Naive B cell (primary cell): ENCODE data around the gene MAPRE2. TPM values are rescaled to one million over a fixed set of nuclear protein-coding genes. Genes with fewer than 3 reads are reported as not detected.
A peak's percentile ranks its signal among the peaks of the same experiment; 100 is the strongest.

ENCODE experiments used
- ATAC-seq, 2 donors: fragments of 150-1000 bp; cut with Tn5 transposase; 2 replicates each; pipeline ENCODE4 v1.10.0; 2021; ENCODE audit warnings: low read depth in 2 of 2, mild to moderate bottlenecking in 2 of 2, moderate library complexity in 2 of 2
- DNase-seq: peaks from one replicate; pipeline ENCODE4 v3.0.0; 2022
- H3K27ac Mint-ChIP-seq, 6 donors: one replicate each; pipeline ENCODE4 v1.8.0; 2020 to 2022; ENCODE audit warnings: mild to moderate bottlenecking in 6 of 6, mixed read lengths in 6 of 6, moderate library complexity in 5 of 6, inconsistent platforms in 2 of 6
- H3K27me3 Mint-ChIP-seq, 3 donors: one replicate each; pipeline ENCODE4 v1.8.0; 2021 to 2022; ENCODE audit warnings: mixed read lengths in 3 of 3, mild to moderate bottlenecking in 1 of 3
- H3K36me3 Mint-ChIP-seq, 2 donors: one replicate each; pipeline ENCODE4 v1.8.0; 2020 to 2022; ENCODE audit warnings: mixed read lengths in 2 of 2, inconsistent platforms in 1 of 2, mild to moderate bottlenecking in 1 of 2
- H3K4me1 Mint-ChIP-seq, 3 donors: one replicate each; pipeline ENCODE4 v1.8.0; 2020 to 2022; ENCODE audit warnings: mixed read lengths in 3 of 3, inconsistent platforms in 1 of 3, mild to moderate bottlenecking in 1 of 3, moderate library complexity in 1 of 3
- H3K4me3 Mint-ChIP-seq, 8 donors: one replicate each; pipeline ENCODE4 v1.8.0; 2020 to 2022; ENCODE audit warnings: mild to moderate bottlenecking in 8 of 8, mixed read lengths in 8 of 8, moderate library complexity in 8 of 8, inconsistent platforms in 2 of 8
- H3K9me3 Mint-ChIP-seq, 7 donors: one replicate each; pipeline ENCODE4 v1.8.0; 2020 to 2022; ENCODE audit warnings: mixed read lengths in 7 of 7, mild to moderate bottlenecking in 5 of 7, inconsistent platforms in 2 of 7, moderate library complexity in 1 of 7
- polyA plus RNA-seq, 6 donors: library from polyadenylated mRNA; unstranded; fragments of 300-500 nt; fragmentation: Illumina TruSeq; gene quantifications; one replicate each; pipeline ENCODE4 v1.2.3, GENCODE V29; 2021; ENCODE audit warnings: low read depth in 6 of 6

MAPRE2 gene
- polyA plus RNA-seq, 6 donors from 2014 or later = 99.3 to 132 (median 105) TPM

- H3K27me3 Mint-ChIP-seq = no peaks in the 10 kb centered on the region
- H3K4me3 Mint-ChIP-seq = no peak overlapping the region
- H3K4me1 Mint-ChIP-seq = peaks cover 39 to 73% (median 39%) of the 10 kb centered on the region in 3 donors
- no peak for ATAC-seq
- no peak for DNase-seq
- H3K36me3 Mint-ChIP-seq = peaks cover 9 to 10% of the 10 kb centered on the region in 2 donors
- peak overlapping the region in 5 of 6 donors; percentile 10 to 79 (median 50) for H3K27ac Mint-ChIP-seq
- H3K9me3 Mint-ChIP-seq = no peaks in the 10 kb centered on the region
Measured at GRCh38 chr18:35076135-35076924, 35.1 kb downstream of the MAPRE2 start.

GRCh38 chr18:35077937-35078336 lies 36.7 kb downstream of the MAPRE2 start:
- H3K27me3 Mint-ChIP-seq = no peaks in the 10 kb centered on the region
- no peak for ATAC-seq
- H3K27ac Mint-ChIP-seq = peak overlapping the region in 1 of 6 donors; percentile 36
- no peak overlapping the region for H3K4me3 Mint-ChIP-seq
- H3K4me1 Mint-ChIP-seq = peaks cover 27 to 66% (median 37%) of the 10 kb centered on the region in 3 donors
- peaks cover 1 to 10% of the 10 kb centered on the region in 2 donors for H3K36me3 Mint-ChIP-seq
- no peak for DNase-seq
- no peaks in the 10 kb centered on the region for H3K9me3 Mint-ChIP-seq

DNA sequence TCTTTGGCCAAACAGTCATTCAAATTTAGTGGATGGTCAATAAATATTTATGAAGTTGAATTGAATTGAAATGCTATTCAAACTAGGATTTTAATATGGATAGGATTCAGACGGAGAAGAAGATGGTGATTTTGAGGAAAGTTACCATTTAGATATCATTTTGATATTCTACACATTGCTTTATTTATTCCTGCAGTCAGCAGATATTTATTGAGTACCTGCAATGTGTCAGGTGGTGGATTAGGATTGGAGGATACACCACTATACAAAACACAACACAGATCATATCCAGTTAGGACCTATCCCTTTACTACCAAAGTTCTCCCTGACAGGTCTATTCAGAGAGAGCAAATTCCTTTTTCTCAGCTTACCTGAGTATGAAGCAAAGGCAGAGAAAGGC lies 38.8 kb downstream of the MAPRE2 start:
- H3K27me3 Mint-ChIP-seq = no peaks in the 10 kb centered on the region
- DNase-seq = no peak
- no peak overlapping the region for H3K4me3 Mint-ChIP-seq
- peaks cover 28 to 61% (median 42%) of the 10 kb centered on the region in 3 donors for H3K4me1 Mint-ChIP-seq
- H3K36me3 Mint-ChIP-seq = peaks cover 0 to 10% of the 10 kb centered on the region in 2 donors
- ATAC-seq = no peak
- H3K9me3 Mint-ChIP-seq = no peaks in the 10 kb centered on the region
- peak overlapping the region in 3 of 6 donors; percentile 14 to 39 (median 29) for H3K27ac Mint-ChIP-seq

- peak overlapping the region in 1 of 8 donors; percentile 33 for H3K4me3 Mint-ChIP-seq
- DNase-seq = no peak
- H3K36me3 Mint-ChIP-seq = peaks cover 0 to 10% of the 10 kb centered on the region in 2 donors
- H3K27ac Mint-ChIP-seq = peak overlapping the region in 3 of 6 donors; percentile 42 to 76 (median 69)
- H3K9me3 Mint-ChIP-seq = no peaks in the 10 kb centered on the region
- H3K27me3 Mint-ChIP-seq = no peaks in the 10 kb centered on the region
- ATAC-seq = no peak
- peaks cover 28 to 62% (median 42%) of the 10 kb centered on the region in 3 donors for H3K4me1 Mint-ChIP-seq
Measured at GRCh38 chr18:35083174-35083712, 42.0 kb downstream of the MAPRE2 start.

DNA sequence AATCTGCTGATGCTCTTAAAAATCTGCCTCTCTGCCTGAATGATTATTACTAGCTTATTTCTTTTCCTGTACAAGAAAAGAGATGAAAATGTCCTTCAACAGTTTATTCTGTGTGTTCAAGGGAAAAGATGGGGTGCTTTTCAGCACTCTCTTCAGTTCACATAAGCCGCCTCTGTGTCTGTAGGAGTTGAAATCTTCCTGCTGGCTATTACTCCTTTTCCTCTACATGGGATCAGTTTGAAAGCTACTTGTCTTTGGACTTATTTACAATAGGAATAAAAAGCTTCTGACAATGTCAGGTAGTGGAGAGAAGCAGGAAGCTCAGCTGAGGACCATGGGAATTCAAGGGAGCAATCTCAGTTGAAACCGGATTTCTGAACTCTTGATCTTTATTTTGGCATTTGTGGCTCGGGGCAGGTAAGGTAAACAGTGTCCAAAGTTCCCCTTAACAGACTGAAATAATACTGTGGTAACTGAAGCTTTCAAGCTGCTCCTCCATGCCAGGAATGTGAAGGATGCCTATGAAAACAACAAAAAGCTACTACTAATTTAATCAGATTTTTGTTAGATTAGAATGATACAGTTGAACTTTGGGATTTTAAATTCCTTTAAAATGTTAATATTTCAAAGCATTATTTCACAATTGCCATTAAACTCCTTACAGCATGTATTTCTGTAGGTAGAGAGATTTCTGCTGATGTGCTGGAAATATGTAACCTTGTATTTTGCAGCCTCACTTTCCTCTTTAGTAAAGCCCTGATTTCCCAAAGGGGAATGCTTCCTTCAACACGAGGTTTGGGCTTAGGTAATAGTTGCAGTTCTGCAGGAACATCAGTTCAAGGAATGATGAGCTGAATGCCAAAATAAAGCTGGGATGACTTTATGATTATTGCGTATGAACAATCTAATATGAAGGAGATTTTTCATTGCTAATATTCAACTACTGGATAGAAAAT lies 43.6 kb downstream of the MAPRE2 start:
- H3K9me3 Mint-ChIP-seq = no peaks in the 10 kb centered on the region
- no peak for DNase-seq
- no peaks in the 10 kb centered on the region for H3K27me3 Mint-ChIP-seq
- H3K36me3 Mint-ChIP-seq = peaks cover 9 to 10% of the 10 kb centered on the region in 2 donors
- H3K4me3 Mint-ChIP-seq = no peak overlapping the region
- peaks cover 28 to 60% (median 38%) of the 10 kb centered on the region in 3 donors for H3K4me1 Mint-ChIP-seq
- peak overlapping the region in 5 of 6 donors; percentile 6 to 70 (median 48) for H3K27ac Mint-ChIP-seq
- no peak for ATAC-seq

- no peaks in the 10 kb centered on the region for H3K9me3 Mint-ChIP-seq
- peaks cover 28 to 63% (median 42%) of the 10 kb centered on the region in 3 donors for H3K4me1 Mint-ChIP-seq
- peak overlapping the region in 2 of 6 donors; percentile 9 to 44 for H3K27ac Mint-ChIP-seq
- peaks cover 12 to 15% of the 10 kb centered on the region in 2 donors for H3K36me3 Mint-ChIP-seq
- H3K27me3 Mint-ChIP-seq = no peaks in the 10 kb centered on the region
- no peak overlapping the region for H3K4me3 Mint-ChIP-seq
- ATAC-seq (no peak), DNase-seq (no peak)
Measured at GRCh38 chr18:35085450-35086380, 44.5 kb downstream of the MAPRE2 start.

GRCh38 chr18:35086704-35087103 lies 45.5 kb downstream of the MAPRE2 start:
- no peak for DNase-seq

DNA sequence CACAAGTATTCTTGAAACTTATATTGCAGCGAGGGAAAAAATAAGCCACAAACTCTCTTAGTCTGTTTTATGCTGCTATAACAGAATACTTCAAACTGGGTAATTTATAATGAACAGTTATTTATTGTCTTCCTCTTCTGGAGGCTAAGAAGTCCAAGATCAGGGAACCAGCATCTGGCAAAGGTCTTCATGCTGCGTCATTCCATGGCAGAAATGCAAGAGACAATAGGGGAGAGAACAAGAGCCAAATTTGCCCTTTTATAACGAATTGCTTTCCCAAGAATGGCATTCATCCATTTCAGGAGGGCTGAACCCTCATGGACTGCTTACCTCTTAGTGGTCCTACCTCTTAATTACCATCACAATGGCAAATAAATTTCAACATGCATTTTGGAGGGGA lies 46.5 kb downstream of the MAPRE2 start:
- Mint-ChIP-seq H3K36me3 (peaks cover 12 to 15% of the 10 kb centered on the region in 2 donors), H3K9me3 (no peaks in the 10 kb centered on the region), H3K4me1 (peaks cover 21 to 63% (median 42%) of the 10 kb centered on the region in 3 donors), H3K4me3 (no peak overlapping the region), H3K27ac (peak overlapping the region in 2 of 6 donors; percentile 1 to 50), H3K27me3 (no peaks in the 10 kb centered on the region)
- no peak for ATAC-seq
- no peak for DNase-seq

More at GRCh38 chr18:35086704-35087103, 45.5 kb downstream of the MAPRE2 start:
- no peaks in the 10 kb centered on the region for H3K9me3 Mint-ChIP-seq
- no peak for ATAC-seq
- H3K4me3 Mint-ChIP-seq = no peak overlapping the region
- H3K27me3 Mint-ChIP-seq = no peaks in the 10 kb centered on the region
- H3K4me1 Mint-ChIP-seq = peaks cover 21 to 58% (median 37%) of the 10 kb centered on the region in 3 donors
- H3K36me3 Mint-ChIP-seq = peaks cover 12 to 15% of the 10 kb centered on the region in 2 donors
- no peak overlapping the region for H3K27ac Mint-ChIP-seq

GRCh38 chr18:35088921-35089320 lies 47.7 kb downstream of the MAPRE2 start:
- peak overlapping the region in 1 of 6 donors; percentile 34 for H3K27ac Mint-ChIP-seq
- ATAC-seq = no peak
- no peaks in the 10 kb centered on the region for H3K9me3 Mint-ChIP-seq
- H3K4me1 Mint-ChIP-seq = peaks cover 17 to 63% (median 43%) of the 10 kb centered on the region in 3 donors
- DNase-seq = no peak
- no peak overlapping the region for H3K4me3 Mint-ChIP-seq
- no peaks in the 10 kb centered on the region for H3K27me3 Mint-ChIP-seq
- H3K36me3 Mint-ChIP-seq = peaks cover 12 to 15% of the 10 kb centered on the region in 2 donors

DNA sequence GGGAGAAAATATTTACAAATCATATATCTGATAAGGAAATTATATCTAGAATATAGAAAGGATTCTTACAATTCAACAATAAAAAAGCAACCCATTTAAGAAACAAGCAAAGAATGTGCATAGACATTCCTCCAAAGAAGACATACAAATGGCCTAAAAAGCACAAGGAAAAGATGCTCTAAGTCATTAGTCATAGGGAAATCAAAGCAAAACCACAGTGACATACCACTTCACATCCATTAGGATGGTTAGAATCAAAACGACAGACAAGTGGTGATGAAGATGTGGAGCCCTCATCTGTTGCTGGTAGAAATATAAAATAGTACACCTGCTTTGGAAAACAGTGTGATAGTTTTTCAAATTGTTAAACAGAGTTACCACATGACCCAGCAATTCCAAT lies 48.2 kb downstream of the MAPRE2 start:
- Mint-ChIP-seq H3K9me3 (no peaks in the 10 kb centered on the region), H3K4me1 (peaks cover 18 to 64% (median 44%) of the 10 kb centered on the region in 3 donors), H3K4me3 (no peak overlapping the region), H3K27ac (no peak overlapping the region), H3K27me3 (no peaks in the 10 kb centered on the region), H3K36me3 (peaks cover 12 to 15% of the 10 kb centered on the region in 2 donors)
- no peak for ATAC-seq
- no peak for DNase-seq

DNA sequence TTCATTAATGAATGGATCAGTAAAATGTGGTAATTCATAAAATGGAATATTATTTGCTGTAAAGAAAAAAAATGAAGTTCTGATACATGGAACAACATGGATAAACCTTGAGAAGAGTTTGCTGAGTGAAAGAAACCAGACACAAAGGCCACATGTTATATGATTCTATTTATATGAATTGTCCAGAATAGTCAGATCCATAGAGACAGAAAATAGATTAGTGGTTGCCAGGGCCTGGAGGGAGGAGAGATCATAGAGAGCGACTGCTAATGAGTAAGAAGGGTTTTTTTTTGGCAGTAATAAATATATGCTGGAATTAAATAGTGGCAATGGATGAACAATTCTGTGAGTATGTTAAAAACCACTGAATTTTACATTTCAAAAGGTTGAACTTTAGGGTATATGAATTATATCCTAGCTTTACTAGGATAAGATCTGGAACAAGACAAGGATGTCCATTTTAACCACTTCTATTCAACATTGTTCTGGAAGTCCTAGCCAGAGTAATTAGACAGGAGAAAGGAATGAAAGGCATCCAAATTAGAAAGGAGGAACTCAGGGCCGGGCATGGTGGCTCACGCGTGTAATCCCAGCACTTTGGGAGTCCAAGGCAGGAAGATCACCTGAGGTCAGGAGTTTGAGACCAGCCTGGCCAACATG lies 48.8 kb downstream of the MAPRE2 start:
- H3K4me1 Mint-ChIP-seq = peaks cover 19 to 66% (median 44%) of the 10 kb centered on the region in 3 donors
- ATAC-seq = no peak
- no peaks in the 10 kb centered on the region for H3K9me3 Mint-ChIP-seq
- peak overlapping the region in 1 of 6 donors; percentile 48 for H3K27ac Mint-ChIP-seq
- peaks cover 12 to 15% of the 10 kb centered on the region in 2 donors for H3K36me3 Mint-ChIP-seq
- DNase-seq = no peak
- no peak overlapping the region for H3K4me3 Mint-ChIP-seq
- H3K27me3 Mint-ChIP-seq = no peaks in the 10 kb centered on the region

DNA sequence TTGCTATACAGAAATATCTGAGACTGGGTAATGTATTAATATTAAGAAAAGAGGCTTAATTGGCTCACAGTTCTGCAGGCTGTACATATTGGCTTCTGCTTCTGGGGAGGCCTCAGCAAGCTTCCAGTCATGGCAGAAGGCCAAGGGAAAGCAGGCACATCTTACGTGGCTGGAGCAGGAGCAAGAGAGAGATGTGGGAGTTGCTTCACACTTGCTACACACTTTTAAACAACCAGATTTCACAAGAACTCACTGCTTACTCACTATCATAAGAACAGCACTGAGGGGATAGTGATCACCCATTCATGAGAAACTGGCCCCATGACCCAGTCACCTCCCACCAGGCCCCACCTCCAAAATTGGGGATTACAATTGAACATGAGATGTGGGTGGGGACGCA lies 50.6 kb downstream of the MAPRE2 start:
- ATAC-seq = no peak
- DNase-seq = no peak
- Mint-ChIP-seq H3K4me3 (peak overlapping the region in 1 of 8 donors; percentile 51), H3K36me3 (peaks cover 12 to 15% of the 10 kb centered on the region in 2 donors), H3K4me1 (peaks cover 20 to 71% (median 53%) of the 10 kb centered on the region in 3 donors), H3K27me3 (no peaks in the 10 kb centered on the region), H3K27ac (peak overlapping the region in 1 of 6 donors; percentile 50), H3K9me3 (no peaks in the 10 kb centered on the region)
